ENCODE results near the gene MDN1. TPM values are rescaled to one million over a fixed set of nuclear protein-coding genes. Genes with fewer than 3 reads are reported as not detected.

MDN1 gene
- total RNA-seq, 1 experiment from 2014 or later = 53.6 TPM

- Histone ChIP-seq H3K4me1 (ENCODE audit: control insufficient read depth in 1 of 2, insufficient read depth in 2 of 2, low read length in 2 of 2) (no peaks in the 10 kb centered on the region), H4K20me1 (ENCODE audit: insufficient read depth) (no peaks in the 10 kb centered on the region), H3K4me2 (ENCODE audit: low read length) (no peak overlapping the region), H3K9me2 (ENCODE audit: insufficient read depth) (no peaks in the 10 kb centered on the region), H3K9me3 (ENCODE audit: control insufficient read depth in 1 of 2, insufficient read depth in 1 of 2, low read depth in 1 of 2, low read length in 2 of 2) (no peaks in the 10 kb centered on the region), H2AFZ (ENCODE audit: low read depth, low read length, poor library complexity, severe bottlenecking) (no peak overlapping the region), H3K27ac (ENCODE audit: low read depth, low read length) (no peak overlapping the region), H3K36me3 (ENCODE audit: control insufficient read depth in 1 of 2, insufficient read depth in 2 of 2, low read length in 2 of 2) (peaks cover 66 to 76% of the 10 kb centered on the region in 2 experiments), H3K9ac (ENCODE audit: low read length) (no peak overlapping the region), H3K4me3 (replicated peaks in 1 of 2; ENCODE audit: low read depth in 1 of 2, low read length in 2 of 2) (no peak overlapping the region), H3K27me3 (ENCODE audit: insufficient read depth, low read length) (no peaks in the 10 kb centered on the region), H3K79me2 (ENCODE audit: insufficient read depth, low read length) (no peaks in the 10 kb centered on the region; the same call in 1 of the 2 replicates)
- RAD21 ChIA-PET (ENCODE audit: low non-redundant PET in 1 of 2, low total read pairs in 2 of 2, uncharacterized antibody in 2 of 2, unreplicated experiment in 2 of 2) = no interaction called here
- no TSS peak for BruUV-seq (replicated peaks)
- CTCF ChIA-PET = no interaction called here
- DNase-seq (ENCODE audit: low read depth, low spot score) (no peak), ATAC-seq (no peak)
- POLR2A ChIA-PET = no interaction called here
- intact Hi-C loops (cut with micrococcal nuclease) = no loop called here
- no peak for TF ChIP-seq ZNF274 (IDR thresholded peaks at IDR 0.05; ENCODE audit: low read depth, low read length)
- no peak for TF ChIP-seq YY1 (IDR thresholded peaks at IDR 0.05; ENCODE audit: extremely low read depth, insufficient replicate concordance, low read depth, low read length)
- TF ChIP-seq CTCF (IDR thresholded peaks at IDR 0.05 in 2 of 3, conservative IDR thresholded peaks at IDR 0.05 in 1 of 3; ENCODE audit: borderline replicate concordance in 1 of 3, insufficient read depth in 1 of 3, low read depth in 2 of 3, low read length in 2 of 3) = no peak
- TF ChIP-seq REST (IDR thresholded peaks at IDR 0.05; ENCODE audit: low read depth) = no peak
- no peak for TF ChIP-seq EZH2phosphoT487 (IDR thresholded peaks at IDR 0.05; ENCODE audit: borderline replicate concordance)
- no peak for TF ChIP-seq ATF3 (IDR thresholded peaks at IDR 0.05)
- no peak for TF ChIP-seq JUND (IDR thresholded peaks at IDR 0.05)
Observed at GRCh38 chr6:89692256-89692655, 127.3 kb downstream of the MDN1 start.
